PC-3 (cell line): Measurements from ENCODE around the gene USP3.

Source experiments
- EZH2 ChIP-seq: fragments of 300-600 bp; sonication (generic); IDR thresholded peaks from one replicate; pipeline ENCODE4 v1.6.1; 2017; ENCODE audit warnings: antibody characterized with exemption, mild to moderate bottlenecking, low read length; ENCODE audit not compliant: unreplicated experiment
- EZH2phosphoT487 ChIP-seq: fragments of 300-600 bp; sonication (generic); IDR thresholded peaks from 2 replicates; pipeline ENCODE4 v1.6.1; 2018; ENCODE audit warnings: mild to moderate bottlenecking, antibody characterized with exemption, low read length, borderline replicate concordance
- TF ChIP-seq, protein P1 (sequence below): fragments of 300-600 bp; sonication (generic); conservative IDR thresholded peaks from 2 replicates; pipeline ENCODE4 v1.5.1; 2017; ENCODE audit warnings: antibody characterized with exemption, low read depth, mild to moderate bottlenecking, low read length

DNA sequence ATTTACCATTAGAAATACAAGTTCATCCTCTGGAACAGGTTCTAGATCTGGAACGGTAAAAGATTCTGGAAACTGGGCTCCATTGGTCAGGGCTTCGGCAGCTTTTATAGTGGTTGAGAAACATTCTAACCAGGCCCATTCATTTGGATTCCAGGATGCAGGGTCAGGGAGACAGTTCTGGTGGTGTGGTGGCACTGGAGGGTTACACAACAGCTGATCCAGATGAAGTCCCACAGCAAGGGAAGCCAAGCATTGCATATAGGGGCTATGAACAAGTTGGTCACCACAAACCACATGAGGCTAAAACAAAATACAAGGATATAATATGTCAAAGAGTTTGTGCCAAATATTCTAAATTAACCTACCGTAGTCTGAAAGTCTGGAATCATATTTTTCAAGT is 135.8 kb downstream of the USP3 start:
- TF ChIP-seq EZH2 (no peak), EZH2phosphoT487 (no peak)
- TF ChIP-seq, protein P1, sequence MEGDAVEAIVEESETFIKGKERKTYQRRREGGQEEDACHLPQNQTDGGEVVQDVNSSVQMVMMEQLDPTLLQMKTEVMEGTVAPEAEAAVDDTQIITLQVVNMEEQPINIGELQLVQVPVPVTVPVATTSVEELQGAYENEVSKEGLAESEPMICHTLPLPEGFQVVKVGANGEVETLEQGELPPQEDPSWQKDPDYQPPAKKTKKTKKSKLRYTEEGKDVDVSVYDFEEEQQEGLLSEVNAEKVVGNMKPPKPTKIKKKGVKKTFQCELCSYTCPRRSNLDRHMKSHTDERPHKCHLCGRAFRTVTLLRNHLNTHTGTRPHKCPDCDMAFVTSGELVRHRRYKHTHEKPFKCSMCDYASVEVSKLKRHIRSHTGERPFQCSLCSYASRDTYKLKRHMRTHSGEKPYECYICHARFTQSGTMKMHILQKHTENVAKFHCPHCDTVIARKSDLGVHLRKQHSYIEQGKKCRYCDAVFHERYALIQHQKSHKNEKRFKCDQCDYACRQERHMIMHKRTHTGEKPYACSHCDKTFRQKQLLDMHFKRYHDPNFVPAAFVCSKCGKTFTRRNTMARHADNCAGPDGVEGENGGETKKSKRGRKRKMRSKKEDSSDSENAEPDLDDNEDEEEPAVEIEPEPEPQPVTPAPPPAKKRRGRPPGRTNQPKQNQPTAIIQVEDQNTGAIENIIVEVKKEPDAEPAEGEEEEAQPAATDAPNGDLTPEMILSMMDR = no peak
